Measurements from ENCODE around the gene HBA1.

DNA sequence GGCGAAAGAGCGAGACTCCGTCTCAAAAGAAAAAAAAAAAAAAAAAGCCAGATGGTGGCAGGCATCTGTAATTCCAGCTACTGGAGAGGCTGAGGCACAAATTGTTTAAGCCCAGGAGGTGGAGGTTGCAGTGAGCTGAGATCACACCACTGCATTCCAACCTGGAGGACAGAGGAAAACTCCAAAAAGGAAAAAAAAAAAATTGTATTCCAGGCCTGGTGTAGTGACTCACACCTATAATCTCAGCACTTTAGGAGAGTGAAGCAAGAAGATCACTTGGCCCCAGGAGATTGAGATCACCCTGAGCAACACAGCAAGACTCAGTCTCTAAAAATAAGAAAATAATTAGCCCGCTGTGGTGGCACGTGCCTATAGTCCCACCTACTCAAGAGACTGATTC, 23.9 kb downstream of the HBA1 start:
- no peak for TF ChIP-seq POLR2A (IDR thresholded peaks at IDR 0.05)
- TF ChIP-seq, protein P1, sequence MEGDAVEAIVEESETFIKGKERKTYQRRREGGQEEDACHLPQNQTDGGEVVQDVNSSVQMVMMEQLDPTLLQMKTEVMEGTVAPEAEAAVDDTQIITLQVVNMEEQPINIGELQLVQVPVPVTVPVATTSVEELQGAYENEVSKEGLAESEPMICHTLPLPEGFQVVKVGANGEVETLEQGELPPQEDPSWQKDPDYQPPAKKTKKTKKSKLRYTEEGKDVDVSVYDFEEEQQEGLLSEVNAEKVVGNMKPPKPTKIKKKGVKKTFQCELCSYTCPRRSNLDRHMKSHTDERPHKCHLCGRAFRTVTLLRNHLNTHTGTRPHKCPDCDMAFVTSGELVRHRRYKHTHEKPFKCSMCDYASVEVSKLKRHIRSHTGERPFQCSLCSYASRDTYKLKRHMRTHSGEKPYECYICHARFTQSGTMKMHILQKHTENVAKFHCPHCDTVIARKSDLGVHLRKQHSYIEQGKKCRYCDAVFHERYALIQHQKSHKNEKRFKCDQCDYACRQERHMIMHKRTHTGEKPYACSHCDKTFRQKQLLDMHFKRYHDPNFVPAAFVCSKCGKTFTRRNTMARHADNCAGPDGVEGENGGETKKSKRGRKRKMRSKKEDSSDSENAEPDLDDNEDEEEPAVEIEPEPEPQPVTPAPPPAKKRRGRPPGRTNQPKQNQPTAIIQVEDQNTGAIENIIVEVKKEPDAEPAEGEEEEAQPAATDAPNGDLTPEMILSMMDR (IDR thresholded peaks at IDR 0.05), result no peak

Measured in Peyer's patch (tissue), 4 donors.